Lower leg skin (tissue), 3 donors: Measurements from ENCODE around the gene C16orf90.

Source experiments
- CTCF ChIP-seq, 3 donors: fragments of 450-650 bp; IDR thresholded peaks; one replicate each; pipeline ENCODE4 v1.5.1; 2016; ENCODE audit warnings: antibody characterized with exemption in 3 of 3, mild to moderate bottlenecking in 3 of 3, moderate library complexity in 2 of 3
- POLR2A ChIP-seq, 2 donors: fragments of 450-650 bp; IDR thresholded peaks; one replicate each; pipeline ENCODE4 v1.6.1; 2016 to 2017; ENCODE audit warnings: antibody characterized with exemption in 2 of 2, mild to moderate bottlenecking in 1 of 2, moderate library complexity in 1 of 2

GRCh38 chr16:3488801-3489200 lies 6.5 kb downstream of the C16orf90 start:
- TF ChIP-seq POLR2A (IDR thresholded peaks at IDR 0.05), result no peak
- TF ChIP-seq CTCF (IDR thresholded peaks at IDR 0.05), result no peak
